Measurements from ENCODE around the gene RBM10. TPM values are rescaled to one million over a fixed set of nuclear protein-coding genes. Genes with fewer than 3 reads are reported as not detected.
"Not testable (repeated sequence)": the region's sequence is repeated elsewhere in the genome, so short reads cannot be mapped to it uniquely, and the experiment has no call there.

Gene RBM10
- total RNA-seq = 57.5 and 80.9 TPM in 2 replicates

DNA sequence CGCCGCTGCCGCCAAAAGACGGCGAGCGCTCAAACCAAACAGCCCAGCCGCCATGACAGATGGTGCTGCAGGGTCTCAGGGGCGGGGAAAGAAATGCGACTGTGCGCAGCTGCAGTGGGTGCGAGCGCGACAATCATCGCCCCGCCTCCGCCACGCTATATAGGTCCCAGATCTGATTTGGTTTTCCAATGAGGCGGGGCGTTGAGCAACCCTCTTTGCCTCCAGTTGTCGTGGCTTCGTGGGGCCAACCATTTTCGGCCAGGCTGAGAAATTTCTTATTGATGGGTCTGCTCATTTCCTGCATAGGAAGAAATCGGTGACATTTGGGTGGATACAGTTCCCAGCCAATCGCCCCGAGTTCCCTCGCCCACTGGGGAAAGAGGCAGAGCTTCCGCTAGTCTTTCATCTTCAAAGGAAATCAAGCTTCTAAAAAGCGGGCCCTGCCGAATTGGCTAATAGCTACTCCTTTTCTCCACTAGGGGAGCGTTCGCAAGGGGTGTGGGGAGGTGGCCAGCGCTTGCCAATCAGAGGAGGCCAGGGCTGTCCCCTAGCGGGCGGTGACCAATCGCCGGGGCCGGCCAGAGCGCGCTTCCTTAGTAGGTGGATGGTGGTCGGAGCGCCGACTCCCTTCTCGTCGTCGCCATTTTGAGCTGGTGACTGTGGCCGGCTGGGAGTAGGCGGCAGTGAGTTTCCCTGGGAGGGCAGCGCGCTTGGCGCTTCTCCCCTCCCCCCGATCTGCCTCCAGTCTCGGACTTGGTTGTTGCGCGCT is at the start of gene RBM10, which contains the start of gene NDUFB11:
RBM10 (plus strand) TSS at position 596 of the 769 bp plus-strand sequence. CDS start 2,261 bp downstream, outside the sequence.
NDUFB11 (minus strand) TSS at position 77 of the 769 bp plus-strand sequence; CDS start at position 54, 23 bp downstream.
- DNase-seq (ENCODE audit: low read depth, low spot score) = peak; percentile 82

DNA sequence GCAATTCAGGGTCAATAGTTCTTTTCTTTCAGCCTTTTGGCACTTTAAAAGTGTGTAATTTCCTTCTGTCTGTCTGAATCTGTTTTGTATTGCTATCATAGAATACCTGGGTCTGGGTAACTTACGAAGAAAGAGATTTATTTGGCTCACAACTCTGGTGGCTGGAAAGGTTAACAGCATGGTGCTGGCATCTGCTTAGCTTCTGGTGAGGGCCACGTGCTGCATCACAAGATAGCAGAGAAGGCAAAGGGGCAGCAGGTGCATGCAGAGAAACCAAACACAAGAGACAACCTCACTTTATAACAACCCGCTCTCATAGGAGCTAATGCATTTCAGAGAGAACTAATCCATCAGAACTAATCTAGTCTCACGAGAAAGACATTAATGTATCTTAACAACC is 48.0 kb upstream of the RBM10 start:
- no peak for DNase-seq (ENCODE audit: low read depth, low spot score)

DNA sequence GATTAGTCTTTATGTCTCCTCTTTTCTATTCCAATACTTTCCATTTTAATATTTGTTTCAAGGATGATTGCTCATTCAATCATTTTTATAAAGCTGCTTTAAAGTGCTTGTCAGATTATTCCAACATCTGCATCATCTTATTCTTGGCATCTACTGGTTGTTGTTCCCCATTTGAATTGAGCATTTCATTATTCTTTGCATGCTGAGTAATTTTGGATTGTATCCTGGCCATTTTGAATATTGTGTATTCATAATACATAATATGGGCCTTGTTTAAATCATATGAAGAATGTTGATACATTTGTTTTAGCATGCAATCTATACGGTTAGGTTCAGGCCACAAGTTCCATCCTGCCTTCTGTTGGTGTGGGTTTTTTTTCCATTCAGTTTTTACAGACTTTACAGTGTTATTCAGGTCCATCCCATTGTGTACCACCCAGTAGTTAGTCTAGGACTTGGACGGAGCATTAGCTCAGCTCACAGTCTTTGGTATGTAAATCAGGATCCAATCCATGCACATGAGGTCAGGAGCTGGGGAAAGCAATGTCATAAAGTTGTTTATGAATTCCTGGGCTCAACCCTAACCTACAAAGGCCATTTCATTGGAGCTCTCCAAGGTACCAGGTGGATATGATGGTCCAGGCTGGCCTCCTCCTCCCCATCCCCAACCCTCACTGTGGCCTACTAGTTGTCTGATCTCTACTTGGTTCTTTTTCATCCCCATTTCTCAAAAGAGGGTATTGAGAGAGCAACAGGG is 46.5 kb upstream of the RBM10 start:
- no peak for DNase-seq (ENCODE audit: low read depth, low spot score)

GRCh38 chrX:47101206-47101605 is 43.8 kb upstream of the RBM10 start:
- DNase-seq (ENCODE audit: low read depth, low spot score) = no peak

DNA sequence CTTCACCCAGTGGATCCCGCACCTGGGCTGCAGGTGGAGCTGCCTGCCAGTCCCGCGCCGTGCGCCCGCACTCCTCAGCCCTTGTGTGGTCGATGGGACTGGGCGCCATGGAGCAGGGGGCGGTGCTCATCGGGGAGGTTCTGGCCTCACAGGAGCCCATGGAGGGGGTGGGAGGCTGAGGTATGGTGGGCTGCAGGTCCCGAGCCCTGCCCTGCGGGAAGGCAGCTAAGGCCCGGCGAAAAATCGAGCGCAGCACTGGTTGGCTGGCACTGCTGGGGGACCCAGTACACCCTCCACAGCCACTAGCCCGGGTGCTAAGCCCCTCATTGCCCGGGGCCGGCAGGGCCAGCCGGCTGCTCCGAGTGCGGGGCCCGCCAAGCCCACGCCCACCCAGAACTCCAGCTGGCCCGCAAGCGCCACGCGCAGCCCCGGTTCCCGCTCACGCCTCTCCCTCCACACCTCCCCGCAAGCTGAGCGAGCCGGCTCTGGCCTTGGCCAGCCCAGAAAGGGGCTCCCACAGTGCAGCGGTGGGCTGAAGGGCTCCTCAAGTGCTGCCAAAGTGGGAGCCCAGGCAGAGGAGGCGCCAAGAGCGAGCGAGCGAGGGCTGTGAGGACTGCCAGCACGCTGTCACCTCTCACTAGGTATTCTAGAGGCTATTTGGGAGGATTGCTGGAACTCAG is 33.9 kb upstream of the RBM10 start:
- not testable (repeated sequence) for DNase-seq (ENCODE audit: low read depth, low spot score)

DNA sequence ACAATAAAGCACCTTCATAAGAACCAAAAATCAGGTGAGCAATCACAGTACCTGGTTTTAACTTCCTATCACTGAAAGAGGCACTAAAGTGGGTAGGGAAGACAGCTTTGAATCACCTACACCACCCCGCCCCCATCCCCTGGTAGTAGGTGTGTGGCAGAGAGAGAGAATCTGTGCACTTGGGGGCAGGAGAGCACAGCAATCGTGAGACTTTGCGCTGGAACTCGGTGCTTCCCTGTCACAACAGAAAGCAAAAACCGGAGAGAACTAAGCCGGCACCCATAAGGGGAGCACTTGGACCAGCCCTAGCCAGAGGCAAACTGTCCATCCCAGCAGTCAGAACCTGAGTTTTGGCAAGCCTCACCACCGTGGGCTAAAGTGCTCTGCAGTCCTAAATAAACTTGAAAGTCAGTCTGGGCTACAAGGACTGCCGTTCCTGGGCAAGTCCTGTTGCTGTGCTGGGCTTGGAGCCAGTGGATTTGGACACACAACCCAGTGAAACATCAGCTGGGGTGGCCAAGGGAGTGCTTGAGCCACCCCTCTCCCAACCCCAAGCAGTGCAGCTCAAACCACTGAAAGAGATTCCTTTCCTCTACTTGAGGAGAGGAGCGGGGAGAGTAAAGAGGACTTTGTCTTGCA is 32.6 kb upstream of the RBM10 start:
- no peak for DNase-seq (ENCODE audit: low read depth, low spot score)

- not testable (repeated sequence) for DNase-seq (ENCODE audit: low read depth, low spot score)
Measured at GRCh38 chrX:47116551-47117110, 28.4 kb upstream of the RBM10 start.

GRCh38 chrX:47124466-47124865 is 20.6 kb upstream of the RBM10 start:
- DNase-seq (ENCODE audit: low read depth, low spot score) = not testable (repeated sequence)

DNA sequence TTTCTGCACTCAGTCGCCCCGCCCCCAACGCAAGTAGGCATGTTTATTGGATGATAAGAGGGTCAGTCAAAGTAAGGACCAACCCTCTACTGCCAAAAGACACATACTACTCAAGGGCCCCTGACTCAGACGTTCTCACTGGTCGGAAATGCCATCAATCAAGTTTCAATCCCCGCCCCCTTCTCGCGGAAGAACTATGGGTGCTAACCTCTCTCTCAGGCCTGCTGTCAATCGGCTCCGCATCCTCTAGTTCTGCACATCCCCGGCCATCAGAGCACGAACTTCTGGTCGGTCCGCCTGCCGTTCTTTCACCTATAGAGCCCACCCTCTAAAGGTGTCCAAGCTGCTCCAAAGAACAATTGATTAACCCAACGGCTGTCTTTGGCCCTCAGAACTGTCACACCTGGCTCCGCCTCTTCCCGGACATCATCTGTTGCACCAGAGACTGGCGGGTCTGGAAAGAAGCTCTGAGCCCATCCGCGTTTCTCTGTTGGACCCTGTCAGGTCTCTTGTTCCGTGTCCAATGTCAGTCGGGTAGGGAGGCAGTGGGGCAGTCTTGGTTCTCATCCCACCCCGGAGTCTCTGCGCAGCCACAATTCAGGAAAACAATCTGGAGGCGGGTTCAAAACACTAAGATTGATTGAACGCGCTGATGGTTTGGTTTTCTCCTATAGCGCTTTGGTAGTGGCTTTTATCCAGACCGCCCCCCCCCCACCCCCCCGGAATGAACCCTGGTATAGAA is 15.7 kb upstream of the RBM10 start:
- DNase-seq (ENCODE audit: low read depth, low spot score) = peak; percentile 86

DNA sequence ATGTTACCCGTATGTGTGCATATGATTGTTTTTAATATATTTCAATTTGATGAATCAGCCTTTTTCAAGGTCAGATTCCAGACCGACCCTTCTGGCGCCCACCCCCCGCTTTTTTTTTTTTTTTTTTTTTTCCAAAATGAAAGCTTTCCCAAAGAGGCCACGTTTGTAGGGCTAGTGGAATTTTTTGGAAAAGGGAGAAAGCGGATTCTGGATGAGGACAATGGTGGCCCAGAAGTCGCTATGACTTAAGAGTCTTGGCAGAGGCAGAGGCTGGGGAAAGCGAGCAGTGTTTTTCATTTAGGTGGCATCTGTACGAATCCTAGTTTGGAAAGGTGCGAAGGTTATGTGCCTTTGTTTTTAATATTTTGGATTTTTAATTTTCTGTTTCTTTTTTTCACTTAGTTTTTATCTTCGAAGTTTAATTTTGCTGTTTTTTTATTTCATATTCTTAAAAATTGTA is 15.1 kb upstream of the RBM10 start:
- no peak for DNase-seq (ENCODE audit: low read depth, low spot score)

DNA sequence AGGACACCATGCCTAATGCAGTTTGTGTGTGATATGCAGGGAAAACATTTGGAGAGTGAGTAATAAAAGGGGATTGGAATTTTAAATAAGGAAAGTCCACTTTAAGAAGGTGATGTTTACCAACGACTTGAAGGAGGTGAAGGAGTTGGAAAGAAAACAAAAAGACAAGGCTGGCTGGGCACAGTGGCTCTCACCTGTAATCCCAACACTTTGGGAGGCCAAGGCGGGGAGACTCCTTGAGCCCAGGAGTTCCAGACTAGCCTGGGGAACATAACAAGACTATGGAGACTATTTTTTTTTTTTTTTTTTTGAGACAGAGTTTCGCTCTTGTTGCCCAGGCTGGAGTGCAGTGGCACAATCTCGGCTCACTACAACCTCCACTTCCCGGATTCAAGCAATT is 11.5 kb upstream of the RBM10 start:
- no peak for DNase-seq (ENCODE audit: low read depth, low spot score)

GRCh38 chrX:47135650-47136049 is 9.4 kb upstream of the RBM10 start:
- not testable (repeated sequence) for DNase-seq (ENCODE audit: low read depth, low spot score)

- DNase-seq (ENCODE audit: low read depth, low spot score) = no peak
Measured at GRCh38 chrX:47138171-47138570, 6.8 kb upstream of the RBM10 start.

DNA sequence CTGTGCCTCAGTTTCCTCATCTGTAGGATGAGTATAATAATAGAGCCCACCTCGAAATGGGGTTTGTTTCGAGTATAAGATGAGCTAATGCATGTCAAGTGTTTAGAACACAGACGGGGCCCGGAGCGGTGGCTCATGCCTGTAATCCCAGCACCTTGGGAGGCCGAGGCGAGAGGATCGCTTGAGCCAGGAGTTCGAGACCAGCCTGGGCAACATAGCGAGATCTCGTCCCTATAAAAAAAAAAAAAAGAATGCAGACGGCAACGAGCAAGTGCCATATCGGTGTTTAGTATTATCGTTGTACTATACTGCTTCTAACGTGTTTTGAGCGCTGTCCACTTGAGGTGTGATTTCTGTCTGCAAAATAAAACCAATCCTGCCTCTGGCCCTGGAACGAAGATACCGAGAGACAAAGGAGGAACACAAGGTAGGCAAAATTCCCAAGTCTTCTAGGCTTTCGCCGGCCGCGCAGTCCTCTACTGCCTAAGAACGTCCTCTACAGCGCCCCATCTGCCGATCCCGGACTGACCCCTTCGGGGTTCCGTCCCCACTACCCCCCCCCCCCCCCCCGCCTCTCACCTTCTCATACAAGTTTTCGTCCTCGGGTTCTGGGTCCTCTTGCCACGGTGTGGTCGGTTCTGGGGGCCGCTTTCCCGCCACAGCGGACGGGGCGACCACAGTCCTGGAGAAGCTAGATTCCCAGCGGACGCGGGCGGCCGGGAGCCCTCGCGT is 961 bp upstream of the RBM10 start:
- no peak for DNase-seq (ENCODE audit: low read depth, low spot score)

DNA sequence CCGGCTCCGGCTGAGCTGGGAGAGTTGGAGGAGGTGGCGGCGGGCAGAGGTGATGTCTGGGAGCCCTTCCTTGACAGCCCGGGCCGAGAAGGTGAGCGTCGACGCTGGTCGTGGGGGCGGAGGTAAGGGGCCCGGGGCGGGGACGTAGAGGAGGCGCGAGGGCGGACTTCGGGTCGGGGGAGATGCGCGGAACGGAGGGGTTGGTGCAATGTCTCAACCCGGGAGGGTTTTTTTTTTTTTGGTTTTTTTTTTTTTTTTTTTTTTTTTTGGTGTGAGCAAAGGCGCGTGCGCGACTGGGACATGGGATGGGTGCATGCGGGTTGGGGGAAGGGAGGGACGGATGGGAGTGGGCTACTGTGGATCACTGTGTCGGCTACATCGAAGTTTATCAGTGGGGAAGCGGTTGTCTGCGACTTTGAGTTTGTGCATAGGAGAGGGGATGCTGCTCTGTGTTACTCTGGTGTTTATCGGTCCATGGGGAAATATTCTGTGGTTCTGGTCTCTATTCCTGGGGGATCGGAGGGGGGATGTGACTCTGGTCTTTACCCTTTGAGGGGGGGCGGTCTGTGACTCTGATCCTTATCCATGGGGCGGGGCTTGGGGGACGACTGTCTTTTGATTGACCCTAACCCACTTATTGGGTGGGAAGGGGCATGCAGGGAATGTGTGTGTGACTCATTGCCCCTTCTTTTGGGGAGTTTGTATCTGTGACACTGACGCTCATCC is 537 bp downstream of the RBM10 start:
- DNase-seq (ENCODE audit: low read depth, low spot score) = no peak

DNA sequence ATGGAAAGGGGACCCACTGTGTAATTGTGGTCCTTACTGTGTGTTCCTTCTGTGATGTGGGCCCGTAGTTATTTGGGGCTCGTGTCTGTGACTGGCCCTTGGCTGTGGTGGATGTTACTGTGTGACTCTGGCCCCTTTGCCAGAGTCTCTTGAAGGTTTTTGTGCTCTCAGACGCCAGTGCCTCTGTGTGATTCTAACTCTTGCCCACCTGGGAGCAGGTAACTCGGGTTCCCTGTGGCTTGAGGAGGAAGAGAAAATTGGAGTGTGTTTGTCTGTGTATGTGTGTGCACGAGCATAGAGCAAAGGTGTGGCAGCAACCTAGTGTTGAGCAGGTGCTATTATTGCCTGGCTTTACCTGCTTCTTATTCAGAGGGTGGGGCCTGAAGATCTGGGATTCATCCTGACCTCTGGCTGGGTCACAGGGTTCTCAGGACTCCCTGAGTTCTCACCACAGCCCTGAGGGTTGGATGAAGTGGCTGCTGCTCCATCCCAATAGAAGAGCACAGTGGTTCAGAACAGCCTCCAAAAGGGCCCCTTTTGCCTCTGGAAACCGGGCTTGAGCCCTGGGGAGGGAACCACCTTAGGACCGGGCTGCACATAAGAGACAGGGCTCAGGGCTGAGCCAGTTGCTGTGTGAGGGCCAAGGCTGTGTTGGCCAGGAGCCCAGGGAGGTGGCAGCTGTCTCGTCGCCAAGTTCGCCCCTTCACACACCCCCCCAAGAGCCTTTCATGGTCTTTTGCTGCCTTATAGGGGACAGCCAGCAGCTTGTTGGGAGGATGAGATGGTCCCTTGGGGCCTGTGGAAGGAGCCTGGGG is 1.3 kb downstream of the RBM10 start:
- no peak for DNase-seq (ENCODE audit: low read depth, low spot score)

- DNase-seq (ENCODE audit: low read depth, low spot score) = no peak
Measured at GRCh38 chrX:47146936-47147859, 2.2 kb downstream of the RBM10 start.

Measured in pulmonary artery endothelial cell (primary cell).